K562 (cell line): ENCODE results near the gene HADHA. TPM values are rescaled to one million over a fixed set of nuclear protein-coding genes. Genes with fewer than 3 reads are reported as not detected.
A peak's percentile ranks its signal among the peaks of the same experiment; 100 is the strongest.

Source experiments
- ATAC-seq: fragments of 200-7000 bp; cut with Tn5 transposase; 3 replicates; pipeline ENCODE4 v1.9.1; 2020; ENCODE audit warnings: moderate library complexity
- BruUV-seq: library from RNA; stranded (reverse); fragments of 400-500 nt; replicated peaks from 2 replicates; lab custom pipeline; 2021; lab: Mats Ljungman, UMichigan
- CTCF ChIA-PET: fragments of 300-600 bp; formaldehyde crosslinking; extraction: SDS; loops from one replicate; lab custom pipeline; 2021; ENCODE audit warnings: low intra/inter-chr PET ratio; lab: Yijun Ruan, JAX
- POLR2A ChIA-PET: fragments of 300-600, 350-650 bp; sonication (Branson Sonifier 250); formaldehyde crosslinking; extraction: SDS; loops from one replicate; lab custom pipeline; 2021; ENCODE audit warnings: antibody characterized with exemption, inconsistent platforms; lab: Yijun Ruan, JAX
- DNase-seq, 4 experiments: peaks; one replicate each; pipeline versions ENCODE4 v3.0.0 to v3.0.0-alpha.2; 2011 to 2018; ENCODE audit warnings: low spot score in 3 of 4, mixed read lengths in 3 of 4; ENCODE audit errors: extremely low read depth in 1 of 4
- FAIRE-seq: peaks from 2 replicates; lab custom pipeline; 2011; peaks lifted over from hg19 to GRCh38; lab: Jason Lieb, UNC
- H2AFZ ChIP-seq: 2 replicates; pipeline ENCODE4 v1.6.0; 2011; ENCODE audit warnings: low read depth, low read length, control low read depth, inconsistent platforms
- H3K27ac ChIP-seq: fragments of 200-600 bp; 3 replicates; pipeline ENCODE4 v1.8.0; 2011; ENCODE audit warnings: low read depth, mild to moderate bottlenecking, control low read depth, inconsistent platforms, low read length, moderate library complexity, mixed read lengths; ENCODE audit errors: extremely low read depth
- H3K27me3 ChIP-seq, 2 experiments: fragments of 300-600 bp in 1 of 2; 2 replicates in 1 of 2; 3 replicates in 1 of 2; pipeline versions ENCODE4 v1.6.0 to v1.8.0; 2011; ENCODE audit warnings: inconsistent platforms in 2 of 2, low read length in 2 of 2, mild to moderate bottlenecking in 1 of 2, mixed read lengths in 1 of 2, moderate library complexity in 1 of 2; ENCODE audit not compliant: control insufficient read depth in 2 of 2, insufficient read depth in 2 of 2
- H3K36me3 ChIP-seq: fragments of 300-600 bp; 3 replicates; pipeline ENCODE4 v1.8.0; 2011; ENCODE audit warnings: mild to moderate bottlenecking, low read length, inconsistent platforms; ENCODE audit not compliant: control insufficient read depth, insufficient read depth
- H3K4me1 ChIP-seq, 2 experiments: fragments of 200-600 bp in 1 of 2; replicated peaks in 1 of 2; 2 replicates in 1 of 2; 3 replicates in 1 of 2; pipeline versions ENCODE4 v1.5.1 to v1.8.0; 2011; ENCODE audit warnings: inconsistent platforms in 2 of 2, low read length in 2 of 2, mild to moderate bottlenecking in 1 of 2, mixed read lengths in 1 of 2, moderate library complexity in 1 of 2; ENCODE audit not compliant: control insufficient read depth in 2 of 2, insufficient read depth in 2 of 2
- H3K4me2 ChIP-seq: 2 replicates; pipeline ENCODE4 v1.6.1; 2011; ENCODE audit warnings: low read length, control low read depth, inconsistent platforms, mixed read lengths; ENCODE audit not compliant: insufficient read depth
- H3K4me3 ChIP-seq: fragments of 200-600 bp; sonication (generic), shearing (Covaris generic); 2 replicates; pipeline ENCODE4 v1.5.1; 2016; ENCODE audit warnings: control low read depth, inconsistent platforms
- H3K79me2 ChIP-seq: fragments of 200-600 bp; 3 replicates; pipeline ENCODE4 v1.8.0; 2011; ENCODE audit warnings: low read length, inconsistent platforms; ENCODE audit not compliant: control insufficient read depth, insufficient read depth
- H3K9ac ChIP-seq, 2 experiments: 2 replicates each; pipeline versions ENCODE4 v1.6.0 to v1.6.1; 2011; ENCODE audit warnings: low read depth in 2 of 2, low read length in 2 of 2, control low read depth in 1 of 2, inconsistent platforms in 1 of 2, mild to moderate bottlenecking in 1 of 2, mixed read lengths in 1 of 2; ENCODE audit not compliant: insufficient read depth in 1 of 2
- H3K9me1 ChIP-seq: one replicate; pipeline ENCODE4 v1.6.0; 2011; ENCODE audit warnings: inconsistent platforms, mild to moderate bottlenecking, low read length, moderate library complexity; ENCODE audit not compliant: control insufficient read depth, insufficient read depth
- H3K9me3 ChIP-seq: replicated peaks from 2 replicates; pipeline ENCODE4 v1.5.1; 2011; ENCODE audit warnings: low read depth, low read length, inconsistent platforms; ENCODE audit not compliant: control insufficient read depth, insufficient read depth
- H4K20me1 ChIP-seq: replicated peaks from 2 replicates; pipeline ENCODE4 v1.6.1; 2011; ENCODE audit warnings: low read length, inconsistent platforms, mixed read lengths; ENCODE audit not compliant: control insufficient read depth, insufficient read depth
- CBFA2T3 ChIP-seq: fragments of 450-650 bp; IDR thresholded peaks from 2 replicates; pipeline ENCODE4 v1.6.1; 2017
- CEBPG ChIP-seq, 3 experiments: fragments of 200-800 bp in 1 of 3; sonication (Bioruptor generic) in 1 of 3; sonication (generic) in 1 of 3; formaldehyde crosslinking in 1 of 3; IDR thresholded peaks in 2 of 3; conservative IDR thresholded peaks in 1 of 3; 2 replicates each; pipeline versions ENCODE4 v1.6.1 to v1.8.0; 2016 to 2022; ENCODE audit warnings: missing compliant biosample characterization in 2 of 3, missing genetic modification characterization in 2 of 3, mild to moderate bottlenecking in 1 of 3, missing genetic modification reagents in 1 of 3
- DIDO1 ChIP-seq: fragments of 450-650 bp; IDR thresholded peaks from 2 replicates; pipeline ENCODE4 v1.6.1; 2016; ENCODE audit warnings: low read depth, missing biosample characterization, missing genetic modification characterization
- E2F3 ChIP-seq: fragments of 250-450 bp; sonication (Bioruptor Pico); IDR thresholded peaks from 2 replicates; pipeline ENCODE4 v1.4.0; 2020; ENCODE audit warnings: mild to moderate bottlenecking
- EZH2 ChIP-seq: IDR thresholded peaks from 2 replicates; pipeline ENCODE4 v1.6.1; 2012; ENCODE audit warnings: low read depth, mild to moderate bottlenecking, inconsistent platforms, low read length, borderline replicate concordance
- FUS ChIP-seq: fragments of 200-400 bp; formaldehyde crosslinking; optimal IDR thresholded peaks from 2 replicates; pipeline ENCODE3; 2017; ENCODE audit warnings: low read depth, low read length
- GTF2F1 ChIP-seq: IDR thresholded peaks from 2 replicates; pipeline ENCODE4 v1.6.1; 2011; ENCODE audit warnings: low read depth, low read length, improper control_type of control experiment
- JUNB ChIP-seq: fragments of 450-650 bp; formaldehyde crosslinking; conservative IDR thresholded peaks from 2 replicates; pipeline ENCODE4 v1.4.0; 2020; ENCODE audit warnings: mild to moderate bottlenecking
- KDM2B ChIP-seq: fragments of 250-450 bp; sonication (Bioruptor Pico); IDR thresholded peaks from 2 replicates; pipeline ENCODE4 v1.8.0; 2021; ENCODE audit warnings: mild to moderate bottlenecking, moderate library complexity
- KHSRP ChIP-seq: fragments of 450-650 bp; IDR thresholded peaks from 2 replicates; pipeline ENCODE4 v1.6.1; 2017
- KLF1 ChIP-seq: fragments of 450-650 bp; IDR thresholded peaks from 2 replicates; pipeline ENCODE4 v1.6.1; 2016; ENCODE audit warnings: missing genetic modification characterization, missing compliant biosample characterization
- MAFF ChIP-seq: IDR thresholded peaks from 2 replicates; pipeline ENCODE4 v1.6.1; 2012; ENCODE audit warnings: low read length, improper control_type of control experiment
- MAFK ChIP-seq: IDR thresholded peaks from 2 replicates; pipeline ENCODE4 v1.6.1; 2011; ENCODE audit warnings: low read length, improper control_type of control experiment
- NCOA2 ChIP-seq, 2 experiments: fragments of 450-650 bp; IDR thresholded peaks; 2 replicates each; pipeline ENCODE4 v1.6.1; 2018; ENCODE audit warnings: mild to moderate bottlenecking in 2 of 2, moderate library complexity in 1 of 2; ENCODE audit not compliant: partially characterized antibody in 2 of 2
- NR2C2 ChIP-seq, 2 experiments: fragments of 200-800 bp in 1 of 2; sonication (Bioruptor generic) in 1 of 2; sonication (generic) in 1 of 2; formaldehyde crosslinking in 1 of 2; IDR thresholded peaks; 2 replicates each; pipeline versions ENCODE4 v1.6.1 to v1.8.0; 2016 to 2022; ENCODE audit warnings: mild to moderate bottlenecking in 1 of 2, missing compliant biosample characterization in 1 of 2, missing genetic modification characterization in 1 of 2, missing genetic modification reagents in 1 of 2
- PKNOX1 ChIP-seq: fragments of 450-650 bp; IDR thresholded peaks from 2 replicates; pipeline ENCODE4 v1.6.1; 2016
- SMARCA4 ChIP-seq: fragments of 450-650 bp; IDR thresholded peaks from 2 replicates; pipeline ENCODE4 v1.6.1; 2016
- SMARCA5 ChIP-seq: fragments of 450-650 bp; IDR thresholded peaks from 2 replicates; pipeline ENCODE4 v1.6.1; 2016
- TAF1 ChIP-seq: IDR thresholded peaks from 2 replicates; pipeline ENCODE4 v1.6.1; 2011; ENCODE audit warnings: mild to moderate bottlenecking, low read length, moderate library complexity; ENCODE audit not compliant: insufficient read depth, control insufficient read depth, severe bottlenecking; ENCODE audit errors: extremely low read depth
- ZNF140 ChIP-seq: fragments of 250-450 bp; sonication (Bioruptor Pico); IDR thresholded peaks from 2 replicates; pipeline ENCODE4 v1.8.0; 2021; ENCODE audit warnings: moderate library complexity, mild to moderate bottlenecking, inconsistent platforms
- ZNF253 ChIP-seq: fragments of 250-450 bp; sonication (Bioruptor Pico); conservative IDR thresholded peaks from 2 replicates; pipeline ENCODE4 v1.6.1; 2021; ENCODE audit warnings: mild to moderate bottlenecking
- ZNF316 ChIP-seq: fragments of 450-650 bp; IDR thresholded peaks from 2 replicates; pipeline ENCODE4 v1.6.1; 2016
- WGBS: fragments of 100-300 bp; shearing (Covaris generic); methylation state at CpG from one replicate; pipeline ENCODE4 v1.1.6; 2016; ENCODE audit warnings: low coverage, mixed read lengths; ENCODE audit not compliant: insufficient coverage; ENCODE audit errors: missing lambda C conversion rate; 5-methylcytosine and 5-hydroxymethylcytosine counted together
- in situ Hi-C: fragments of 300-500 bp; cut with MboI; formaldehyde crosslinking; loops from 4 replicates; pipeline ENCODE4 v1.15.0; 2018; ENCODE audit warnings: inconsistent platforms, mixed read lengths
- intact Hi-C: fragments of 100-400 bp; cut with micrococcal nuclease; formaldehyde crosslinking; loops from 2 replicates; pipeline ENCODE4 v1.14.2; 2022
- polyA plus RNA-seq, 8 experiments: library from polyadenylated mRNA; depleted of rRNA in 4 of 8; stranded (reverse) in 5 of 8; unstranded in 3 of 8; fragments of >200 nt; fragmentation: Nextera tagmentation in 2 of 8; fragmentation: Illumina TruSeq in 1 of 8; extraction: Ambion mirVana in 2 of 8; extraction: Trizol in 1 of 8; gene quantifications; 2 replicates each; pipeline versions ENCODE4 v1.2.1 to v1.2.3, GENCODE V29; 2011 to 2014; ENCODE audit warnings: inconsistent platforms in 1 of 8, missing spikeins in 1 of 8
- total RNA-seq, 7 experiments: library from RNA; depleted of rRNA in 6 of 7; stranded (reverse); fragments of >200 nt in 6 of 7; fragmentation: Illumina TruSeq in 2 of 7; extraction: Trizol in 2 of 7; gene quantifications; 2 replicates each; pipeline versions ENCODE4 v1.2.1 to v1.2.3, GENCODE V29; 2011 to 2021; ENCODE audit warnings: low replicate concordance in 1 of 7

Gene HADHA
- total and polyA plus RNA-seq, 9 of the 15 experiments (the other 6 are each of a cell fraction or from before 2014, with no cell fraction given): 145 to 326 (median 202) TPM

GRCh38 chr2:26197516-26197915 lies 46.9 kb downstream of the HADHA start:
- Histone ChIP-seq H3K27me3 (no peaks in the 10 kb centered on the region), H3K79me2 (no peaks in the 10 kb centered on the region), H4K20me1 (no peaks in the 10 kb centered on the region), H2AFZ (no peak overlapping the region), H3K27ac (no peak overlapping the region), H3K4me1 (no peaks in the 10 kb centered on the region), H3K9me1 (no peaks in the 10 kb centered on the region), H3K9ac (no peak overlapping the region), H3K4me2 (no peak overlapping the region), H3K9me3 (no peaks in the 10 kb centered on the region), H3K4me3 (no peak overlapping the region), H3K36me3 (peaks cover 97% of the 10 kb centered on the region)
- intact Hi-C loops: no loop called here
- BruUV-seq: no TSS peak
- in situ Hi-C loops: no loop called here
- no peak for FAIRE-seq
- 96% methylated on average over 4 of the region's 4 CpGs for WGBS
- ATAC-seq: no peak
- ChIA-PET POLR2A (interaction anchor here (0.9 to 1.2 kb wide), 2 partner anchors 9 to 12 kb away, joined by 4 read pairs; no protein-coding TSS in a partner anchor), CTCF (no interaction called here)
- DNase-seq: no peak
- no peak for TF ChIP-seq GTF2F1
- no peak for TF ChIP-seq TAF1
- TF ChIP-seq ZNF253 (CRISPR knock-in tag): no peak
- no peak for TF ChIP-seq ZNF140 (CRISPR knock-in tag)
- TF ChIP-seq MAFK: peak; percentile 63
- TF ChIP-seq PKNOX1: peak; percentile 37
- TF ChIP-seq SMARCA5: no peak
- no peak for TF ChIP-seq CEBPG (CRISPR knock-in tag; IDR thresholded peaks at IDR 0.05)
- TF ChIP-seq CEBPG (tag; conservative IDR thresholded peaks at IDR 0.05 in 1 of 2, IDR thresholded peaks at IDR 0.05 in 1 of 2): no peak
- peak; percentile 54 for TF ChIP-seq MAFF
- no peak for TF ChIP-seq CBFA2T3
- TF ChIP-seq KLF1 (tag): no peak
- TF ChIP-seq NCOA2 (IDR thresholded peaks at IDR 0.05; ENCODE audit: partially characterized antibody in 2 of 2): no peak
- no peak for TF ChIP-seq SMARCA4
- peak; percentile 49; the same call in 1 of the 2 replicates for TF ChIP-seq ZNF316
- TF ChIP-seq E2F3 (CRISPR knock-in tag): no peak
- no peak for TF ChIP-seq KDM2B
- no peak for TF ChIP-seq EZH2
- no peak for TF ChIP-seq JUNB (CRISPR knock-in tag)
- no peak for TF ChIP-seq DIDO1
- TF ChIP-seq FUS: no peak
- TF ChIP-seq NR2C2 (CRISPR knock-in tag; IDR thresholded peaks at IDR 0.05): no peak
- no peak for TF ChIP-seq NR2C2 (tag; IDR thresholded peaks at IDR 0.05)
- TF ChIP-seq KHSRP: no peak
